Left colon (tissue), 2 donors: ENCODE measurements around the gene PADI2. TPM values are rescaled to one million over a fixed set of nuclear protein-coding genes. Genes with fewer than 3 reads are reported as not detected.

Source experiments
- ATAC-seq: fragments of 200-7000 bp; cut with Tn5 transposase; one replicate; pipeline ENCODE4 v1.9.1; 2020; ENCODE audit warnings: mild to moderate bottlenecking, moderate library complexity
- DNase-seq, 2 donors: peaks; one replicate each; pipeline ENCODE4 v3.0.0-alpha.2; 2020
- intact Hi-C, 2 donors: fragments of 100-400 bp; cut with DNase I in 1 of 2; cut with micrococcal nuclease in 1 of 2; formaldehyde crosslinking; loops; one replicate each; pipeline versions ENCODE4 v1.11.2 to v1.14.0; 2022; cut with DNase I, micrococcal nuclease
- total RNA-seq, 2 donors: library from RNA; stranded (reverse); fragmentation: NEBNext Ultra II Directional; extraction: Animal tissue kit (Norgen Biotek cat#: 25700); gene quantifications; one replicate each; pipeline ENCODE4 v1.2.1, GENCODE V29; 2021
- donor health status: DM: no; HTN: no; CAD: no.
- donor health status: DM: yes; HTN: yes; CAD: no.

PADI2 gene
- total RNA-seq, 2 donors from 2014 or later = 276 to 278 TPM

GRCh38 chr1:17097147-17097546 is 22.1 kb downstream of the PADI2 start:
- intact Hi-C loops = no loop called here
- DNase-seq = no peak

DNA sequence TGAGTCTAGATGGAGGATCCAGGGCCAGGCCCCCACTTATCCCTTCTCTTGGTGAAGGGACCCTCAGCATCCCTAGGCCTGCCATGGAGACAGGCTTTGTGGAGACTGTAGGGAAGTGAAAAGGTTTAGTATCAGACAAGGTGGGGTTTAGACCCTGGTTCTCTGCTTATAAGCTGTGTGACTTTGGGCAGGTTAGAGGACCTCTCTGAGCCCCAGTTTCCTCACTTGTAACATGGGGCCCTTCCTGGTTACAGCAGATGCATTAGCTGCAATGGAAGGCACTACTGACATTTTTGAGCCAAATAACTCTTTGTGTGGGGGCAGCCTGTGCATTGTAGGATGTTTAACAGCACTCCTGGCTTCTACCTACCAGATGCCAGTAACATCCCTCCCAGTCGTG is 22.7 kb downstream of the PADI2 start:
- intact Hi-C loops = no loop called here
- no peak for ATAC-seq

More at GRCh38 chr1:17097147-17097546, 22.1 kb downstream of the PADI2 start:
- ATAC-seq = peak; percentile 38

DNA sequence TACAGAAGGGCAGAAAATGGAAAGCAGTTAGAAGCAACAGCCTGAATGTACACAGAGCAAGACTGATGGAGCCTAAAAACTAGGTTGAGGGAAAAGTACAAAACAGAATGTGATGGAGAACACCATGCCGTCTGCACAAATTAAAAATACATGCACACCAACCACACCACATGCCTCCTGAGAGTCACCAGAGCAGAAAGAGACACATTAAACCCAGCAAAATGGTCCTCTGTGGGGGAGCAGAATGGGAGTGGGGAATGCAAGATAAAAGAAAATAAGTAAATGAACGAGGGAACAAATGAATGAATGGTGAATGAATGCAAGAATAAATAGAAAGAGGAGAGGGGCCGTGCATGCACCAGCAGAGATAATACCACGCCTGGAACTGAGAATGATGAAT is 24.1 kb downstream of the PADI2 start:
- ATAC-seq = no peak
- intact Hi-C loops = no loop called here
- no peak for DNase-seq

More for the DNA sequence above, 22.7 kb downstream of the PADI2 start:
- no peak for DNase-seq

GRCh38 chr1:17094664-17095063 is 24.6 kb downstream of the PADI2 start:
- DNase-seq = no peak
- no peak for ATAC-seq
- intact Hi-C loops = no loop called here

- intact Hi-C loops = no loop called here
- DNase-seq = no peak
- no peak for ATAC-seq
Observed at GRCh38 chr1:17093822-17094393, 25.3 kb downstream of the PADI2 start.

- no peak for ATAC-seq
- DNase-seq = no peak
Observed at GRCh38 chr1:17091252-17091651, 28.0 kb downstream of the PADI2 start.

GRCh38 chr1:17089506-17089905 is 29.7 kb downstream of the PADI2 start:
- ATAC-seq = no peak
- DNase-seq = no peak
- intact Hi-C loops = no loop called here

More at GRCh38 chr1:17091252-17091651, 28.0 kb downstream of the PADI2 start:
- intact Hi-C loops = no loop called here

DNA sequence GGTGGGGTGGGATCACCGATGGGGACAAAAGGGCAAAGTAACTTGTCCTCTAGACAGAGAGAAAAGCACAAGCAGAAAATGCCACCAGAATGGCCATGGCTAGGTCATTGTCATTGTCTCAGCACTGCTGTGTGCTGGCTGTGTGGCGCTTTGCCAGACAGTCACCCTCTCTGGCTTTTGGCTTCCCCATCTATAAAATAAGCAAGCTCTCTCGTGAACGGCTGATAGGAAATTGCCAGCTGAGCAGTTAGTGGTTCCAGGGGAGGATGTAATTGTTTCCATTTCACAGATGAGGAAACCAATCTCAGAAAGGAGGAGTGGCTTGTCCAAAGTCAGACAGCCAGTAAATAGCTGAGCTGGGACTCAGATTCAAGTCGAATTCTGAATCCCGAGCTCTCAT is 32.5 kb downstream of the PADI2 start:
- intact Hi-C loops = no loop called here
- ATAC-seq (no peak), DNase-seq (no peak)

- DNase-seq = no peak
- intact Hi-C loops = no loop called here
- ATAC-seq = peak; percentile 13
Observed at GRCh38 chr1:17084787-17085186, 34.5 kb downstream of the PADI2 start.

DNA sequence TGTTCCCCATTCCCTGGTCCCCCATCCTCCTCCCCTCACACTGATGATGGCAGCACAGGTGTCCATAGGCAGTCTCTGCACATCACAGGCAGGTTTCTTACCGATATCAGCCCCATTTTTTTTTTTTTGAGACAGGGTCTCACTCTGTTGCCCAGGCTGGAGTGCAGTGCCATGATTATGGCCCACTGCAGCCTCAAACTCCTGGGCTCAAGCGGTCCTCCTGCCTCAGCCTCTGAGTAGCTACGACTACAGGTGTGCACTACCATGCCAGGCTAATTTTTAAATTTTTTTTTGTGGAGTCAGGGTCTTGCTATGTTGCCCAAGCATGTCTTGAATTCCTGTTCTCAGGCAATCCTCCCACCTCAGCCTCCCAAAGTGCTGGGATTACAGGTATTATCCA is 36.5 kb downstream of the PADI2 start:
- no peak for DNase-seq
- intact Hi-C loops = no loop called here
- no peak for ATAC-seq

DNA sequence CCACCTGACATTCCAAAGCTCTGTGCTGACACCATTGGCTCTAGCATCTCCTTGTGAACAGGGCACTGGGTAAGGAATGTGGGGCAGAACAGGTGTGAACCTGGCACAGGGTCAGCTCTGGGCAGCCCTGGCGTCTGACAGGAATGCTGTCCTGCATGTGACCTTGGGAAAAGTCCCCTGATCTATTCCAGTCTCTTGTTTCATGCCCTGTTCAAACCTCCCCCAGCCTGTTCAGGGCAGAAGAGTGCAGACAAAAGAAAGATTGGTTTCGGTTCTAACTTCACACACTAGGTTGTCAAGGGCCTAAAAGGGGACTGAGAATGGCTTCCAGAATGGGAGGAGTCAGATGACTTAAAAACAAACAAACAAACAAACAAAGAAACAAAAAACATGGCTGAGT is 37.8 kb downstream of the PADI2 start:
- DNase-seq (no peak), ATAC-seq (no peak)
- intact Hi-C loops = no loop called here

DNA sequence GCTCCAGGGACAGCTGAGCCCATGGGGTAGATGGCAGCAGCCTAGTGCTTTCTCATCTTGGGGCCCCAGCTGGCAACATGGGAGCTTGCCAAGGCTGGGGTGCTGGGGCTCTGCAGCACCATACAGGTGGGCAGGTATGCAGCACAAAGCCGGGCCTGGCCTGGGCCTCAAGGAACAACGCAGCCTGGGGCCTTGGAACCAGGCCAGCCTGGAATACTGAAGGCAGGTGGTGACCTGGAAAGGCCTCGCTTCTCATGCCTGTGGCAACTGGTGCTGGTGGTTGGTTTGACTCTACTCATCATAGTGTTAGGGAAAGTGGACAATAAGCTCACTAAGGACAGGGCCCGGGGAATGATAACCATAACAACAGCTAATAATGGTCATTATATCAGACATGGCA is 38.4 kb downstream of the PADI2 start:
- no peak for DNase-seq
- ATAC-seq = no peak
- intact Hi-C loops = no loop called here

DNA sequence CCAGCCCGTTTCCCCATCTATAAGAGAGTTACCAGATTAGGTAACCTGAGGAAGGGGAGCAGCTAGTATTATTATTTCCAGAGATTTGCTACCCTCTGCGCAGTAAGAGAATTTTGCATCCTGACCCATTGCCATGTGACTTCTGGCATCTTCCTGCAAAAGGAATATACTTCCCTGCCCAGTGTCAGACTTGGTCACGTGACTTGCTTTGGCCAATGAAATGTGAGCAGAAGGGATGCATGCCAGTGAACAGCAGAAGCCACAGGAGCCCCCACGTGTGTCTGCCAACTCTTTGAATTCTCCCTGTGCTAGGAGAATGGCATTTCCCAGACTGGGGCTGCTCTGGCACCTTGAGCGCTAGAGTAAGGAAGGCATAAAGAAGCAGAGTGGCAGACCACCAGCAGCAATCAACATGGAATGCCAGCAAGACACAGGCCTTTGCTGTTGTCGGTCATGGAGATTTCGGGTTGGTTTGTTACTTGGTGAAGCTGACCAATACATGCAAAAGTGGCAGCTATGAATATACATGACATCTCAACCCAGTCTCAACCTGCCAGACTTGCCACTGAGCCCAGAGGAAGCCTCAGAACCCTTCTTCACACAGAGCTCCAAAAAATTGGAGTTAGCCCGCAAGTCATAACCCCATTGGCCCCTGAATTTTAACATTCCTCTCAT is 39.0 kb downstream of the PADI2 start:
- DNase-seq (no peak), ATAC-seq (no peak)
- intact Hi-C loops = no loop called here

DNA sequence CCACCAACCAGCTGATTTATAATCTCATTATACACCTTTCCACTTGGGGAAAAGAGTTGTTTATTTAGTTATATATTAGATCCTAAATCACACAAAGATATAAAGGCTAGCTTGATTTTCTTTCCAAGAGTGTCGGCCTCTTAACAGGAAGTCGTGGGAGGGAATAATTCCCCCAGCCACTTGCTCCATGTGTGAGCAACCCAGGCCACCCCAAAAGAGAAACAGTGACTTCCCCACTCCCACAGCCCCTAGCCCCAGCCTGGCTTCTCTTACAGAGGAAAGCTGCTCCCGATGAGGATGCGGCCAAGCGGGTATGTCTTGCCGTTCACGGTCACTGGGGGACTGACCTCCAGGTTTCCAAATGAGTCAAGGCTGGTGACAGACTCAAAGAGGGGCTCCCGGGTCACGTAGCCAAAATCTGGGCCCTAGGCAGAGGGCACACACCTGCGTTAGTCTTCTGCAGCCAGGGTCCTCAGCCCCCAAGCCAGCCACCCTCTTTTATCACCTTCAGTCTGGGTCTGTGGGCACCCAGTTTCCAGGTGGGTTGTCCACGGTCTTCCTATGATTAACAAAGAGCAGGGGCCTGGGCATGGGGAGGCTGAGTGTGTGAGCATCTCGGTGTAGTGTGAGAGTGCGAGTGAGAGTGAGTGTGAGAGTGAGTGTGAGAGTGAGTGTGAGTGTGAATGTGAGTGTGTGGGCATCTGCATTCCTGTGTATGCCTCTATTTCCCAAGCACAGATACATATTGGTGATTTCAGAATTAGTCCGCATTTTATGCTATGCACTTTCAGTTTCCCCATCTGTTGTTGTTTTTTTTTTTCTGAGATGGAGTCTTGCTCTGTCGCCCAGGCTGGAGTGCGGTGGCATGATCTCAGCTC is 40.0 kb downstream of the PADI2 start:
- ATAC-seq (no peak), DNase-seq (no peak)
- intact Hi-C loops = no loop called here

DNA sequence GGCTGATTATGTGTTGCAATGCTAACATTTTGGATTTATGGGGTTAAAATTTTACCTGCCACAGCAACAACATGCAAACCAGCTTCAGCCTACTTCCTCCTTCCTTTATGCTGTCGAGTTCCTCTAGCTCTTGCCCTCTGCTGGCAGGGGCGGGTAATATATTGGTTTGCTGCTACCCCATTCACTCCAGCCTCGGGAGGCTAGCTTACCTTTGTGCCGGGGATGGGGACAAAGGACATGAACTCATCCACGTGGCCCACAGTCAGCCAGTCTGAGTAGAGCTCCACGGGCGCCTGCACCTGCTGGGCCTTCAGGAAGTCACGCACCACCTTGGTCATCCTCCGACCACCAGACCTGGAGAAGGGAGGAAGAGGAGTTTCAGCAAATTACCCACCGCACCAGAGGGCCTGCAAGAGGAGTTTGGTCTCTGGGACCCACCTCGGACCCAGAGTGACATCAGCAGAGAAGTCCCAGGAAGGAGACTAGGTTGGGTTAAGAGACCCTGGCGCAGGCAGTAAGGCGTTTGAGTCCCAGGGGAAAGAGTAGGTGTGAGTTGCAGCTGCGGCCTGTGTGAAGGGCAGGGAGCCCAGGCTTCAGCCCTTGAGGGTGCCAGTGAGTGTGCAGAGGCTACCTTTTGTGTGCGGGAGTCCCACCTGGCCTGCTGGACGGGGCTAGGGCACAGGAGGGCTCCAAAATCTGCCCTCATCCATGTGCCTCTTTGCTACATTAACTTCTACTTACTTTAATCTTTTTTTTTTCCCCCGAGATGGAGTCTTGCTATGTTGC is 43.6 kb downstream of the PADI2 start:
- peak in 1 of 2 donors; percentile 36 for DNase-seq
- peak; percentile 80 for ATAC-seq

DNA sequence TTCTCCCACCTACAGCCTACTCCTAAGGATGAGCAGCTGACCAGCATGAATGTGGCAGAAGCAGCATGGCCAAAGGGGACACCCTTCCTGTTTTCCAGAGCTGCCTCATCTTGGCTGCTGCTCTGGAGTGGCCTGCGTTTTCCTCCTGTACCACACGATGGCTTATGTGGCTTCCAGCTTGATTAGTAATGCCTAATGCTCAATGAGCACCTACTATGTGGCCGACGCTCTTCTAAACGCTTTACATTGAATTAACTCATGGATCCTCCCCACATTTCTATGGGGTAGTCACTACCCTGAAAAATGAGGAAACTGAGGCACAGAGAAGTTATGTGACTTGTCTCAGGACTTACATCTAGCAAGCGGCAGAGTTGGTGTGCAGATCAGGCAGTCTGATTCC is 47.5 kb downstream of the PADI2 start:
- intact Hi-C loops = no loop called here
- DNase-seq (no peak), ATAC-seq (no peak)

More for the DNA sequence above, 43.6 kb downstream of the PADI2 start:
- intact Hi-C loops = no loop called here

- ATAC-seq (no peak), DNase-seq (no peak)
- intact Hi-C loops = no loop called here
Observed at GRCh38 chr1:17070163-17070525, 49.1 kb downstream of the PADI2 start.

DNA sequence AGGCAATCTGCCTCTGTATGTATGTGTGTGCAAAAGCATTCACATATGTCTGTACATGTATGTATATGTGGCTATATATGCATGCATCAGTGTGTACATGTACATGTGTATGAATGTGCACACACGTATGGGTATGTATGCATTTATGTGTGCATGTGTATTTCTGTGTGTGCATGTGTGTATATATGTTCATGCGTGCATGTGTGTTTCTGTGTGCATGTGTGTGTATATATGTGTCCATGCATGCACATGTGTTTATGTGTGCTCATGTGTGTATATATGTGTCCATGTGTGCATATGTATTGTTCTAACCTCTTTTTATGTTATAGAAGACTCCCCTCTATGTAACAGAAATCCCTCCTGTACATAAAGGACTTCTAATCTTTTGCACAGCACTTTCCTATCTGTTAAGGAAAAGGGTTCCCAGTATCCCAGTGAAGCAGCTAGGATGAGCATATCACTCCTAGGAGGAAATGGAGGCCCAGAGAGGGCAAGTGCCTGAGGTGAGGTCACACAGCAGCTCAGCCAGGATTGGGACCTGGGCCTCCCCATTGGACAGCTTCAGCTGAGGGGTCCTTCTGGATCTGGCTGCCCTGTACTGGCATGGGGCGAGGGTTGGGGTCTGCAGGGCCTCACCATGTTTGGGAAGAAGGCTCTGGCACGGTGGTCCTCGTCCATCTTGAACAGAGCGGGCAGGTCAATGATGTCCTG is 49.6 kb downstream of the PADI2 start:
- no peak for DNase-seq
- no peak for ATAC-seq
- intact Hi-C loops = no loop called here

- ATAC-seq (no peak), DNase-seq (no peak)
- intact Hi-C loops = no loop called here
Observed at GRCh38 chr1:17068789-17069188, 50.5 kb downstream of the PADI2 start.
